NCI-H524 (cell line): Measurements from ENCODE around the gene EGLN2.
"Not testable (repeated sequence)": the region's sequence is repeated elsewhere in the genome, so short reads cannot be mapped to it uniquely, and the experiment has no call there.

Experiments used
- DNase-seq, 2 experiments: peaks; one replicate each; lab custom pipeline; 2025; lab: John Stamatoyannopoulos, UW

EGLN2 gene

GRCh38 chr19:40819479-40820234 lies 20.7 kb downstream of the EGLN2 start:
- peak in 1 of 2 experiments; percentile 37 for DNase-seq

GRCh38 chr19:40822161-40822560 lies 23.2 kb downstream of the EGLN2 start:
- DNase-seq, result no peak

GRCh38 chr19:40822704-40823553 lies 23.9 kb downstream of the EGLN2 start:
- not testable (repeated sequence) for DNase-seq

- DNase-seq, result not testable (repeated sequence)
Observed at GRCh38 chr19:40824916-40825315, 25.9 kb downstream of the EGLN2 start.

- DNase-seq, result not testable (repeated sequence)
Observed at GRCh38 chr19:40825460-40826095, 26.6 kb downstream of the EGLN2 start.

GRCh38 chr19:40826312-40826698 lies 27.3 kb downstream of the EGLN2 start:
- DNase-seq, result not testable (repeated sequence)

GRCh38 chr19:40826699-40827385 lies 27.9 kb downstream of the EGLN2 start:
- not testable (repeated sequence) for DNase-seq

- no peak for DNase-seq
Observed at GRCh38 chr19:40827386-40828247, 28.6 kb downstream of the EGLN2 start.

GRCh38 chr19:40829205-40829604 lies 30.2 kb downstream of the EGLN2 start:
- no peak for DNase-seq

- not testable (repeated sequence) for DNase-seq
Observed at GRCh38 chr19:40830741-40831140, 31.8 kb downstream of the EGLN2 start.

- no peak for DNase-seq
Observed at GRCh38 chr19:40831502-40832430, 32.8 kb downstream of the EGLN2 start.

GRCh38 chr19:40832431-40832790 lies 33.4 kb downstream of the EGLN2 start:
- DNase-seq, result not testable (repeated sequence)

- not testable (repeated sequence) for DNase-seq
Observed at GRCh38 chr19:40833728-40834533, 34.9 kb downstream of the EGLN2 start.

GRCh38 chr19:40836754-40837429 lies 37.9 kb downstream of the EGLN2 start:
- no peak for DNase-seq

- not testable (repeated sequence) for DNase-seq
Observed at GRCh38 chr19:40838477-40838876, 39.5 kb downstream of the EGLN2 start.

- DNase-seq, result not testable (repeated sequence)
Observed at GRCh38 chr19:40842012-40842411, 43.0 kb downstream of the EGLN2 start.

- not testable (repeated sequence) for DNase-seq
Observed at GRCh38 chr19:40842997-40843652, 44.1 kb downstream of the EGLN2 start.

- not testable (repeated sequence) for DNase-seq
Observed at GRCh38 chr19:40843653-40844052, 44.7 kb downstream of the EGLN2 start.
